SK-N-SH (cell line): Measurements from ENCODE around the gene TAF5L. TPM values are rescaled to one million over a fixed set of nuclear protein-coding genes. Genes with fewer than 3 reads are reported as not detected.

Experiments
- CTCF ChIA-PET: fragments of 300-600, 350-600 bp; formaldehyde crosslinking; extraction: SDS; loops from one replicate; lab custom pipeline; 2021; lab: Yijun Ruan, JAX
- POLR2A ChIA-PET: fragments of 350-600 bp; sonication (Branson Sonifier 250); formaldehyde crosslinking; extraction: SDS; loops from one replicate; lab custom pipeline; 2020; ENCODE audit warnings: antibody characterized with exemption, inconsistent platforms; lab: Yijun Ruan, JAX
- DNase-seq: peaks from one replicate; pipeline ENCODE4 v3.0.0; 2012
- H2AFZ ChIP-seq: fragments of 200-600 bp; sonication (generic); 2 replicates; pipeline ENCODE4 v1.8.1; 2016; ENCODE audit warnings: antibody characterized with exemption, mild to moderate bottlenecking, low read depth
- H3F3A ChIP-seq: fragments of 200-600 bp; sonication (generic); replicated peaks from 2 replicates; pipeline ENCODE3; 2016; ENCODE audit warnings: antibody characterized with exemption, mild to moderate bottlenecking; ENCODE audit not compliant: insufficient read depth
- H3K27ac ChIP-seq, 2 experiments: fragments of 200-500 bp in 1 of 2; fragments of 200-600 bp in 1 of 2; sonication (Bioruptor generic) in 1 of 2; sonication (generic), shearing (Covaris generic) in 1 of 2; 2 replicates each; pipeline versions ENCODE4 v1.5.1 to v1.6.1; 2014 to 2016; ENCODE audit warnings: low read depth in 2 of 2, inconsistent platforms in 1 of 2, low read length in 1 of 2, mild to moderate bottlenecking in 1 of 2, mixed read lengths in 1 of 2
- H3K27me3 ChIP-seq: fragments of 200-600 bp; sonication (generic), shearing (Covaris generic); 2 replicates; pipeline ENCODE4 v1.6.1; 2016; ENCODE audit warnings: mixed run types; ENCODE audit not compliant: insufficient read depth
- H3K36me3 ChIP-seq, 2 experiments: fragments of 200-500 bp in 1 of 2; fragments of 200-600 bp in 1 of 2; sonication (Bioruptor generic) in 1 of 2; sonication (generic) in 1 of 2; replicated peaks in 1 of 2; 2 replicates each; pipeline versions ENCODE3 to v1.5.1; 2014 to 2016; ENCODE audit warnings: low read length in 1 of 2, mild to moderate bottlenecking in 1 of 2; ENCODE audit not compliant: insufficient read depth in 2 of 2, control insufficient read depth in 1 of 2
- H3K4me1 ChIP-seq, 2 experiments: fragments of 200-500 bp in 1 of 2; fragments of 200-600 bp in 1 of 2; sonication (Bioruptor generic) in 1 of 2; sonication (generic), shearing (Covaris generic) in 1 of 2; 2 replicates each; pipeline versions ENCODE4 v1.5.1 to v1.6.1; 2014 to 2016; ENCODE audit warnings: low read depth in 1 of 2, low read length in 1 of 2, mixed run types in 1 of 2; ENCODE audit not compliant: insufficient read depth in 2 of 2, control insufficient read depth in 1 of 2
- H3K4me2 ChIP-seq: fragments of 200-600 bp; sonication (generic), shearing (Covaris generic); 2 replicates; pipeline ENCODE4 v1.6.1; 2017; ENCODE audit warnings: mixed run types
- H3K4me3 ChIP-seq, 2 experiments: fragments of 200-500 bp in 1 of 2; fragments of 200-600 bp in 1 of 2; sonication (Bioruptor generic) in 1 of 2; sonication (generic), shearing (Covaris generic) in 1 of 2; 2 replicates each; pipeline versions ENCODE4 v1.5.1 to v1.8.1; 2014 to 2016; ENCODE audit warnings: low read depth in 2 of 2, inconsistent platforms in 1 of 2, low read length in 1 of 2, mild to moderate bottlenecking in 1 of 2, mixed read lengths in 1 of 2, moderate library complexity in 1 of 2
- H3K79me2 ChIP-seq: fragments of 200-600 bp; sonication (generic); 2 replicates; pipeline ENCODE4 v1.8.1; 2017; ENCODE audit warnings: mild to moderate bottlenecking; ENCODE audit not compliant: insufficient read depth
- H3K9ac ChIP-seq: fragments of 200-600 bp; sonication (generic); 2 replicates; pipeline ENCODE4 v1.6.1; 2017; ENCODE audit warnings: mixed run types
- H3K9me2 ChIP-seq: fragments of 200-600 bp; sonication (generic); 2 replicates; pipeline ENCODE4 v1.6.1; 2017; ENCODE audit warnings: mixed run types
- H3K9me3 ChIP-seq: fragments of 200-600 bp; sonication (generic); 2 replicates; pipeline ENCODE4 v1.6.1; 2017; ENCODE audit warnings: mixed run types, mild to moderate bottlenecking, moderate library complexity
- H4K20me1 ChIP-seq: fragments of 200-600 bp; sonication (generic); 2 replicates; pipeline ENCODE4 v1.6.1; 2017; ENCODE audit warnings: mild to moderate bottlenecking, mixed run types; ENCODE audit not compliant: insufficient read depth
- EP300 ChIP-seq, 2 experiments: IDR thresholded peaks; 2 replicates each; pipeline versions ENCODE4 v1.4.0 to v1.6.1; 2012; ENCODE audit warnings: borderline replicate concordance in 1 of 2, low read depth in 1 of 2, low read length in 1 of 2
- FOXM1 ChIP-seq: IDR thresholded peaks from 2 replicates; pipeline ENCODE4 v1.4.0; 2012; ENCODE audit warnings: low read depth, mild to moderate bottlenecking
- GABPA ChIP-seq: IDR thresholded peaks from 2 replicates; pipeline ENCODE4 v1.4.0; 2012; ENCODE audit warnings: low read depth, mild to moderate bottlenecking
- GATA2 ChIP-seq: sonication (generic); formaldehyde crosslinking; IDR thresholded peaks from 2 replicates; pipeline ENCODE4 v1.5.0; 2020; ENCODE audit warnings: mild to moderate bottlenecking, missing genetic modification reagents
- JUND ChIP-seq: IDR thresholded peaks from 2 replicates; pipeline ENCODE4 v1.4.0; 2012
- MEF2A ChIP-seq: IDR thresholded peaks from 2 replicates; pipeline ENCODE4 v1.4.0; 2012; ENCODE audit warnings: low read depth, borderline replicate concordance
- MXI1 ChIP-seq: IDR thresholded peaks from 2 replicates; pipeline ENCODE4 v1.6.1; 2012; ENCODE audit warnings: mild to moderate bottlenecking, low read depth, low read length, improper control_type of control experiment
- NRF1 ChIP-seq: IDR thresholded peaks from 2 replicates; pipeline ENCODE4 v1.6.1; 2012; ENCODE audit warnings: low read depth, mild to moderate bottlenecking, low read length
- PBX3 ChIP-seq: IDR thresholded peaks from 2 replicates; pipeline ENCODE4; 2012
- RAD21 ChIP-seq: IDR thresholded peaks from 2 replicates; pipeline ENCODE4 v1.6.1; 2012; ENCODE audit warnings: mild to moderate bottlenecking, low read length
- RCOR1 ChIP-seq: fragments of 150-350 bp; IDR thresholded peaks from 2 replicates; pipeline ENCODE4 v1.6.1; 2017; ENCODE audit warnings: antibody characterized with exemption, low read length
- RFX5 ChIP-seq: IDR thresholded peaks from 2 replicates; pipeline ENCODE4 v1.6.1; 2012; ENCODE audit warnings: mild to moderate bottlenecking, improper control_type of control experiment, low read length
- SMC3 ChIP-seq: IDR thresholded peaks from 2 replicates; pipeline ENCODE4 v1.6.1; 2012; ENCODE audit warnings: low read depth, low read length, improper control_type of control experiment
- TCF12 ChIP-seq: IDR thresholded peaks from 2 replicates; pipeline ENCODE4 v1.4.0; 2012
- YY1 ChIP-seq: IDR thresholded peaks from 2 replicates; pipeline ENCODE4 v1.4.0; 2012; ENCODE audit warnings: low read depth, mild to moderate bottlenecking
- WGBS: methylation state at CpG from one replicate; pipeline ENCODE4 v1.1.6; 2017; ENCODE audit warnings: low lambda C conversion rate; 5-methylcytosine and 5-hydroxymethylcytosine counted together
- polyA plus RNA-seq, 3 experiments: library from polyadenylated mRNA; depleted of rRNA; stranded (reverse); fragments of >200 nt; gene quantifications; 2 replicates each; pipeline ENCODE4 v1.2.3, GENCODE V29; 2012
- TF ChIP-seq, protein P1 (sequence below): fragments of 200-600 bp; sonication (generic); IDR thresholded peaks from 2 replicates; pipeline ENCODE4 v1.6.1; 2017; ENCODE audit warnings: antibody characterized with exemption, mild to moderate bottlenecking, moderate library complexity
- TF ChIP-seq, protein P2 (sequence below): IDR thresholded peaks from 2 replicates; pipeline ENCODE4 v1.4.0; 2012; ENCODE audit warnings: low read depth, borderline replicate concordance

TAF5L gene
- polyA plus RNA-seq, 1 of the 3 experiments (the other 2 are of a cell fraction): 17.1 TPM

DNA sequence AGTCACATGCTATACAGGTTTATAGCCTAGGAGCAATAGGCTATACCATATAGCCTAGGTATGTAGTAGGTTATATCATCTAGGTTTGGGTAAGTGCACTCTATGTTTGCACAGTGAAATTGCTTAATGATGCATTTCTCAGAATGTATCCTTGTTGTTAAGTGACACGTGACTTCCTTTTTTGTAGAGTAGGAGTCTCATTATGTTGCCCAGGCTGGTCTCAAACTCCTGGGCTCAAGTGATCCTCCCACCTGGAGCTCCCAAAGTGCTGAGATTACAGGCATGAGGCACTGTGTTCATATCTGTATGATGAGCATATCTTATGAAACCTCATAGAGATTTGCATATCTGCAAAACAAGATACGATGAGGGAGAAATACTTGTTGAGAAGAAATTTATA is 53.6 kb downstream of the TAF5L start:
- no peak overlapping the region for H3K4me2 ChIP-seq
- no peak overlapping the region for H3K4me3 ChIP-seq
- H3K27ac ChIP-seq: no peak overlapping the region
- no peaks in the 10 kb centered on the region for H3K79me2 ChIP-seq
- no peak overlapping the region for H3K9ac ChIP-seq
- no peaks in the 10 kb centered on the region for H3K9me3 ChIP-seq
- WGBS: 88% methylated on average over 2 of the region's 2 CpGs
- no peak for DNase-seq
- no peaks in the 10 kb centered on the region for H3K36me3 ChIP-seq
- ChIA-PET CTCF (no interaction called here), POLR2A (no interaction called here)
- H3K9me2 ChIP-seq: no peaks in the 10 kb centered on the region
- H2AFZ ChIP-seq: no peak overlapping the region
- H3K27me3 ChIP-seq: no peaks in the 10 kb centered on the region
- no peaks in the 10 kb centered on the region for H3K4me1 ChIP-seq
- no peaks in the 10 kb centered on the region for H3F3A ChIP-seq
- TF ChIP-seq RAD21 (no peak), GABPA (no peak), MXI1 (no peak), YY1 (no peak), TCF12 (no peak), RCOR1 (no peak), EP300 (IDR thresholded peaks at IDR 0.05; ENCODE audit: borderline replicate concordance in 1 of 2, low read depth in 1 of 2, low read length in 1 of 2) (no peak), RFX5 (no peak), MEF2A (no peak), JUND (no peak), NRF1 (no peak), GATA2 (no peak), SMC3 (no peak), FOXM1 (no peak), PBX3 (no peak)
- TF ChIP-seq, protein P1, sequence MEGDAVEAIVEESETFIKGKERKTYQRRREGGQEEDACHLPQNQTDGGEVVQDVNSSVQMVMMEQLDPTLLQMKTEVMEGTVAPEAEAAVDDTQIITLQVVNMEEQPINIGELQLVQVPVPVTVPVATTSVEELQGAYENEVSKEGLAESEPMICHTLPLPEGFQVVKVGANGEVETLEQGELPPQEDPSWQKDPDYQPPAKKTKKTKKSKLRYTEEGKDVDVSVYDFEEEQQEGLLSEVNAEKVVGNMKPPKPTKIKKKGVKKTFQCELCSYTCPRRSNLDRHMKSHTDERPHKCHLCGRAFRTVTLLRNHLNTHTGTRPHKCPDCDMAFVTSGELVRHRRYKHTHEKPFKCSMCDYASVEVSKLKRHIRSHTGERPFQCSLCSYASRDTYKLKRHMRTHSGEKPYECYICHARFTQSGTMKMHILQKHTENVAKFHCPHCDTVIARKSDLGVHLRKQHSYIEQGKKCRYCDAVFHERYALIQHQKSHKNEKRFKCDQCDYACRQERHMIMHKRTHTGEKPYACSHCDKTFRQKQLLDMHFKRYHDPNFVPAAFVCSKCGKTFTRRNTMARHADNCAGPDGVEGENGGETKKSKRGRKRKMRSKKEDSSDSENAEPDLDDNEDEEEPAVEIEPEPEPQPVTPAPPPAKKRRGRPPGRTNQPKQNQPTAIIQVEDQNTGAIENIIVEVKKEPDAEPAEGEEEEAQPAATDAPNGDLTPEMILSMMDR: no peak
- TF ChIP-seq, protein P2, sequence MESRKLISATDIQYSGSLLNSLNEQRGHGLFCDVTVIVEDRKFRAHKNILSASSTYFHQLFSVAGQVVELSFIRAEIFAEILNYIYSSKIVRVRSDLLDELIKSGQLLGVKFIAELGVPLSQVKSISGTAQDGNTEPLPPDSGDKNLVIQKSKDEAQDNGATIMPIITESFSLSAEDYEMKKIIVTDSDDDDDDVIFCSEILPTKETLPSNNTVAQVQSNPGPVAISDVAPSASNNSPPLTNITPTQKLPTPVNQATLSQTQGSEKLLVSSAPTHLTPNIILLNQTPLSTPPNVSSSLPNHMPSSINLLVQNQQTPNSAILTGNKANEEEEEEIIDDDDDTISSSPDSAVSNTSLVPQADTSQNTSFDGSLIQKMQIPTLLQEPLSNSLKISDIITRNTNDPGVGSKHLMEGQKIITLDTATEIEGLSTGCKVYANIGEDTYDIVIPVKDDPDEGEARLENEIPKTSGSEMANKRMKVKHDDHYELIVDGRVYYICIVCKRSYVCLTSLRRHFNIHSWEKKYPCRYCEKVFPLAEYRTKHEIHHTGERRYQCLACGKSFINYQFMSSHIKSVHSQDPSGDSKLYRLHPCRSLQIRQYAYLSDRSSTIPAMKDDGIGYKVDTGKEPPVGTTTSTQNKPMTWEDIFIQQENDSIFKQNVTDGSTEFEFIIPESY: no peak
- H4K20me1 ChIP-seq: no peaks in the 10 kb centered on the region
